Astrocyte of the hippocampus (primary cell): ENCODE measurements around the gene SLAMF6.
A peak's percentile ranks its signal among the peaks of the same experiment; 100 is the strongest.
"Not testable (repeated sequence)": the region's sequence is repeated elsewhere in the genome, so short reads cannot be mapped to it uniquely, and the experiment has no call there.

ENCODE experiments used
- DNase-seq: peaks from one replicate; pipeline ENCODE4 v3.0.0; 2011; ENCODE audit warnings: low read depth, low spot score

Gene SLAMF6

GRCh38 chr1:160504651-160505050 is 18.4 kb downstream of the SLAMF6 start:
- DNase-seq: no peak

DNA sequence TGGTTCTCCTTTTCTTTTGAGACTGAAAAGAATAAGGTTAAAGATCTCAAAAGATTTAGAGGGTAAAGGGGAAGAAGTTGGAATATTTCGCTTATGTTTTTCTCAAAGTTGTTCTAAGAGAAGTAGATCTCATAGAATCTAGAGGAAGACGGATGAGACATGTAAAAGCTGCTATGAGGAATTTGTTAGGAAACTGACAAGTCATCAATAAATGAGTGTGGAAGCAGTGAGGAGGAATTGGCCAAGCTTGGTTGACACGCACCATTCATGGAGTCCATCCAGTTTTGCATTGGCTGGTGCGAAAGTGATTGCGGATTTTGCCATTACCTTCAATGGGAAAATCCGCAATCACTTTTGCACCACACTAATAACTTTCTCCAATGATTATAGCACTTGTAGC is 20.0 kb downstream of the SLAMF6 start:
- no peak for DNase-seq

DNA sequence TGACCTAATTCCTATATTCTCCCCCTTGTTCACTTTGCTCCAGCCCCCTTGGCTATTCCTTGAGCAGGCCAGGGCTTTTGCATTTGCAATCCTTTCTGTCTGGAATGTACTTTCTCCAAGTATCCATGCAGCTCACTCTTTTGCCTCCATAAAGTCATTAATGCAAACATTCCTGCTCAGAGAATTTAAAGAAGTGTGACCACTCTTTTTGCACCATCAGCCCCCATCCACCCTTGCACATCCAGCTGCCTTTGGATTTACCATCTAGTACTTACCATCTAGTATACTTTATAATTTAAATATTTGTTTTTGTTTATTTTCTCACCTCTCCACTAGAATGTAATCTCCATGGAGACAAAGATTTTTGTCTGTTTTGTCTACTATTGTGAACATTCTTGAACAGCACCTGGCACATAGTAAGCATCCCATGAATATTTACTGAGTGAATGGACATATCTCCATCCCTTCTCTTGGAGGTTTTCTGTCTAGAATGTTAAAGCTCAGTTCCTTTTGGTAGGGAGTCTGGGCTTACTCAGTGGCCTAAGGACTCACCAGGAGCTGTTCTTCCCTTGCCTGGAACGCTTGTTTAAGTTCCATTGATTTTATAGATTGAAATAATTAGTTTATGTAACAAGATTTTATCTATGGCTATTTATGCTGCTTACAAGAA is 22.6 kb downstream of the SLAMF6 start:
- DNase-seq: no peak

- DNase-seq: no peak
Measured at GRCh38 chr1:160499631-160500030, 23.4 kb downstream of the SLAMF6 start.

GRCh38 chr1:160498301-160499065 is 24.6 kb downstream of the SLAMF6 start:
- not testable (repeated sequence) for DNase-seq

- no peak for DNase-seq
Measured at GRCh38 chr1:160496334-160496733, 26.7 kb downstream of the SLAMF6 start.

- no peak for DNase-seq
Measured at GRCh38 chr1:160494620-160495019, 28.4 kb downstream of the SLAMF6 start.

GRCh38 chr1:160492617-160493016 is 30.4 kb downstream of the SLAMF6 start:
- no peak for DNase-seq

- no peak for DNase-seq
Measured at GRCh38 chr1:160491981-160492380, 31.1 kb downstream of the SLAMF6 start.

DNA sequence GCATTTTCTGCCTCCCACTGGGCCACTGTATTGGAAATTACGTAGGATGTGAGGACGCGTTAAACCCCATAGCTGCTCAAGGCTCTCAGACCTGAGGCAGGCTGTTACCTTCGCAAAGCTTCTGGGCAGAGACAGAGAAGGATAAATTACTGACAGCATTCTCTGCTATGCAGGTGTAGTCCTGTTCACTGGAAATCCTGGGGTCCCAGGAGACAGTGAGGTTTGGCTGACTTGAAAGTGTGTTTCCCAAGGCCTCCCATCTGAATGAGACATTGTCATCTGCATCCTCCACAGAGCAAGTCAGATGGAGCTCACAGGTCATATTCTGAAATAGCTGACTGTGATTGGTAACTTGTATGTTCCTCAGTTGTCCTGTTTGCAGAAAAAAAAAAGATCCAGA is 32.0 kb downstream of the SLAMF6 start:
- DNase-seq: no peak

DNA sequence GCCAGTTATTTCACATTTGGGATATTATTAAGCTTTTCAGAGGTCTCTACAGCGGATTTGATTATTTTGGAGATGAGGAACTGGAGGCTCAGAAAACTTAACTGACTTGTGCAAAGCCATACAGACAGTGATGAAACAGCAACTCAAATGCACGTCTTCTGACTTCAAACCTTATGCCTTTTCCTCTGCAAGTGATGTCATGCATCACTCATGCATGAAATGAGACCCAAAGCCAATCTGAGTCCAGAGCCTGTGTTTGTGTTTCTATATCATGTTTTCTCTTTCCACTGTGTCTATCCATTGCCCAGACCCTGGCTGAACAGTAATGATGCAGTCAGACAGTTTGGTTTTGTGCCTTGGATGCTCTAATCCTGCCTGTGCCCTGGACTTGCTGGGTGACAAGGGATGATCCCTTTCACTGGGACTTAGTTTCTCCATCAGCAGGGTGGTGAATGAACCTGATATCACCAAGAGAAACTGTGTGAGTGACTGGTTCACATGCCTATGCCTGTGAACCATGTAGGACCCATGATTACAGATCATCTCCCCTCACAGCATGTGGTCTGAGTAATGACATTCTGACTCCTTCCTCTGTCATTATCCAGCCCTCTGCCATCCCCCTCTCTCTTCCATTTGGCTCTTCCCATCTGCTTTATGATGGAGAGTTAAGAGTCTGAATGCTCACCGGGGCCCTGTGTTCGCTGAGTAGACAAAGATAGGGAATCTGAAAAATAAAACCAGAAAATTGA is 33.4 kb downstream of the SLAMF6 start:
- peak; percentile 4 for DNase-seq

DNA sequence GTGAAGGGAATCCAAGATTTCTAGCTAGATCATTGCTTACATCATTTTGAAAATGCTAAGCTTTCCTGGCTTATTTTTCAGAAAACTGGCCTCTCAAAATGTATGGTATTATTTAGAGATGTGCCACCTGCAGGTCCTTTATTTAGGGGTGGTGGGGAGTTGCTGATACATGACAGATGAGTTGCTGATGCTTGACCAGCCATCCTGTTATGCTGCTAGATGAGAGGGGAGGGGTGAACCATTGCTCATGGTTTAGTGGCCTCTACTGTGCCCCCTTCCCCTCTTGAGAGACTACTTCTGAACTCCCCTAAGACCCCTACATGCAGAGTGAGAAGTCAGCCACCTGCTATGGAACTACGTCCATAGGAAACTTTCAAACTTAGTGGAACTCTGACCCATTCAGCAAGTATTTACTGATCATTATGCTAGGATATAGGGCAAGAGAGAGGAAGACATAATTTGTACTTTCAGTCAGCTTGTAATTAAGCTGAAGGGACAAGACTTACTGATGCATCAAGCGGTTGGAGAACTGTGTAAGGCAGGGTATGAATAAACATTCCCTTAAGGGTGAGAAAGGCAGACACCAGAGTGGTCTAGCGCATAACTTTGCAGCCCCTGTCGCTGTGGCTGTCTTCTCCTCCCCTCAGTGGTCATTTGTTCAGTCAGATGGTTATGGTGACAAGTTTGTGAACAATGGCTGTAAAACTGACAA is 34.6 kb downstream of the SLAMF6 start:
- no peak for DNase-seq

DNA sequence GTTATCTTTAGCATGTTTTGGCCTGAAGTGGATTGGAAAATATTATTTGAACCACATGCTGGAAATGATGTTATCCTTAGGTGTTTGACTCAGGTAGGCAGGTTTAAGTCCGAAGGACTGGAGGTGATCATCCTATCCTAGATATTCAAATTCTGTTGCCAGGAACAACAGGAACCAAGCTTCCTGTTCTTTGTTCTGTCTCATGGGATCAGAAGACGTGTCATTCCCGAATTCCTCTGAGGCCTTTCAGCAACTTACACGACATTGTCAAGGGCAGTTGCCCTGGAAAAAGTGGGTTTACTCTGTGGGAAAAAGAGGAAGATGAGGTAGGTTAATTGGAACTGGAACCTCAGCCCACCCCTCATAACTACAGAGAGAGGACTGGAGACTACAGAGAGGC is 36.6 kb downstream of the SLAMF6 start:
- DNase-seq: no peak

DNA sequence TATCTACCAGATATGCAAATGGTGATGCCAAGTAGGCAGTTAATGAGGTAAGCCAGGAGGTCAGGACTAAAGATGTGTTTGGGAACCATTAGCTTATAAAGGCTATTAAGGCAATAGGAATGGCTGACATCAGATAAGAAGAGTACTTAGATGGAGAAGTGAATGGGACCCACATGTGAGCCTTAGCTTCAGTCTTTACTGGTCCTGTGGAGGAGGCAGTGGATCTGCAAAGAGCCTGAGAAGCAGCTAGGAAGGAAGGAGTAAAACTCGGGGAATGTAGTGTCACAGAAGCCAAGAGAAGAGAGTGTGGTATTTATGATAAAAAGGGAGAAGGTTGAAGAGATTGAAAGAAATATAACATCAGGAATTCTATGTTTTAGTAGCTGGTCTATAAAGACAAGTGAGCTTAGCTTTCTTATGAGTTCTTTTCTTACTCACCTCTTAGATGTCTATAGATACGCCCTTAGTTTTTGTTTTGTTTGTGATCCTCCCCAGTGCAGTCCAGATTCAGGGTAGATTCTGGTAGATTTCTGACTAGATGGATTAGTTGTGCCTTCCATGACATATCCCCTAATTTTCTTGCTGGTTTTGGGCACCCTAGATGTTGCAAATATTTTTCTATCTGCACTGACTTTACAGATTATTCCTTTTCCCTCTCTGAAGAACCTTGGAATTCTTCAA is 39.4 kb downstream of the SLAMF6 start:
- no peak for DNase-seq

DNA sequence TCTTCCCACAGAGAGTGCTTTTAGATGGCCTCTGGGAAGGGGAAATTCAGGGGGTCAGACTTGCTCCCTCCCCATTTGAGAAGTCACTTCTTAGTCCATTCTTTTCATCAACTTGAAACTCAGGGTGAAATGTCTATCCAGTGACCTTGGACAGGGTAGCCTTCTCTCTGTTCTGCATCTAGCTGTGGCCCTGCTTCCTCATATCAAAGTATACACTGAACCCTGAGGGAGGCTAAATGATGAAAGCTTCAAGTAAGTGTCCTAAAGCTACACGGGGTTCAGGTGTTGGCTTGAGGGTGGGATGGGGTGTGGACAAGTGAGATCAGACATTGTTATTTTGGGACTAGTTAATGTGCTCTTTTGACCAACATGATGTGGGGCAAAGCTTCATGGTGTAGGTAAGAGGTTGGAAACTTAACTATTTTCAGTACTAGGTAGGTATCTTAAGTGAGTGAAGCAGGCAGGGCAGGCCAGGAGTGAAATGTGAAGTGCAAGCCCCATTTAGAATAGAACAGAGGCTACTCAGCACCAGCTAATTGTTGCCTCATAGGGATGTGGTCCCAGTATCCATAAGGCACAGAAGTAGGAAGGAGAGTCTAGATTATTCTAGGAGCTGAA is 41.0 kb downstream of the SLAMF6 start:
- DNase-seq: no peak

GRCh38 chr1:160480781-160481180 is 42.3 kb downstream of the SLAMF6 start:
- not testable (repeated sequence) for DNase-seq

- not testable (repeated sequence) for DNase-seq
Measured at GRCh38 chr1:160479091-160479490, 44.0 kb downstream of the SLAMF6 start.

DNA sequence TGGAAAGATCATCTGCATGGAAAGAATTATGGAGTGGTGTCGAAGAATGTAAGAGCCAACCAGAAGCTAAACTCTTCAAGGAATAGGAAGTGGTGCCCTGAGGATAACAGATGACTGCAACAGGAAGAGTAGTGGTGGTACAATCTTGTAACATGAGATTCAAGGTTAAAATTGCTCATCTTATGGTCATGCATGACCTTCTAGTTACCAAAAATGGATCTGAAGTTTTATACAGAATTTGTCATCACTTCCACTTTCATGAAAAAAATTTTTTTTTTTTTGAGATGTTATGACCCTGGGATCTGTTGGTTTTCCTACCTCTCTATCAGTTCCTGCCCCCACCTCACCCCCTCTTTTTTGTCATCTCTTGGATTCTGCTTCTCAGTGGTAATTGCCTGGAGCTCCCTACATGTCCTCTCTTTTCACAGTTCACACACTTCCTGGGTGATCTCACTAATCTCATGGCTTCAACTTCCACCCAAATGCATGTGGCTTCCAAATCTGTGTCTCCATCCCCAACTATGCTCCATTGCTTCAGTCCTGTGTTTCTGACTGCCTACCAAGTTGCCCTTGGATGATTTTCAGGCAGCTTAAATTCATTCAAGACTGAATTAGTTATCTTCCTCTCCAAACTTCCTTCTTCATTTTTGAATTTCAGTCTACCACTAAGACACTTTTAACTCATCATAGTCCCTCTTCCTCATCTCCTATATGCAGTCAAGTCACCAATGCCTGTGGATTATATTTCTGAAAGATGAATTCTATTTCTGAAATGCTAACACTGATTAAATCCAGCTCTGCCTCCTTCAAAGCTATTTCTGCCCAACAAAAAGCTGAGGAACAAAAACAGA is 48.4 kb downstream of the SLAMF6 start:
- DNase-seq: no peak

DNA sequence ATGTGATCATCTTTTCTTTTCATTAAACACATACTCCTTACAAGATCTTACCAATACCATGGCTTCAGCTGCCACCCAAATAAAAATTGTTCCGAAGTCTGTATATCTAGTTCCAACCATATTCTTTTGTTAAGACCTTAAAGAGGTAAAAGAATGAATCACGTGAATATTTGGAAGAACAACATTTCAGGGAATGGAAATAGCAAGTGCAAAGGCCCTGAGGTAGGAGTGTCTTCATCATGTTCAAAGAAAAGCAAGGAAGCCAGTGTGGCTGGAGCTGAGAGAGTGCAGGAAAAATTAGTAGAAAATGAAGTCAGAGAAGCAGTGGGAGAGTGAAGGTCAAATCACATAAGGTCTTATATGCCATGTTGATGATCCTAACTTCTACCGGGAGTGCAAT is 50.9 kb downstream of the SLAMF6 start:
- no peak for DNase-seq

DNA sequence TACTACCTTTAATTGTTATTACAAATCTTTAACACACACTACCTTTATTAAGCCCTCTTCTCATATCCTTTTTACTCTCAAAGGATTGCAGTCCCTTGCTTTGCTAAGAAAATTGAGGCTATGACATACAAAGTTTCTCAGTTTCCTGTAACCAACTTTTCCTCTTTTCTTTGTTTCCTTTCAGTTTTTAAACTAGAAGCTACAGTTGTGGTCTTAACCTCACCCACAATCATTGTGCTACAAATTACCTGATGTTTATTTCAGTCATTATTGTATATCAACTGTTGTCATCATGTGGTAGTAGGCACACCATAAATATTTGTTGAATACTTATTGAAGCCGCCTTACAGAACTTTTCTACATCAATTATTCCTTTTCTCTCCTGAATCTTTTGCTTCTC is 51.8 kb downstream of the SLAMF6 start:
- DNase-seq: no peak
